ENCODE data around the gene C16orf54. TPM values are rescaled to one million over a fixed set of nuclear protein-coding genes. Genes with fewer than 3 reads are reported as not detected.
A peak's percentile ranks its signal among the peaks of the same experiment; 100 is the strongest.
"Not testable (repeated sequence)": the region's sequence is repeated elsewhere in the genome, so short reads cannot be mapped to it uniquely, and the experiment has no call there.

C16orf54 gene
- polyA plus RNA-seq, 6 donors from 2014 or later, result 1.4 to 70.0 (median 29.5) TPM

- H3K4me1 Mint-ChIP-seq, result peaks cover 12 to 29% (median 14%) of the 10 kb centered on the region in 3 donors
- DNase-seq, result no peak
- no peak for ATAC-seq (ENCODE audit: low read depth in 2 of 2)
- no peaks in the 10 kb centered on the region for H3K9me3 Mint-ChIP-seq
- H3K27me3 Mint-ChIP-seq, result peaks cover 0 to 4% (median 0%) of the 10 kb centered on the region in 3 donors
- H3K4me3 Mint-ChIP-seq, result peak overlapping the region in 1 of 8 donors; percentile 74
- H3K27ac Mint-ChIP-seq, result peak overlapping the region in 1 of 6 donors; percentile 93
- H3K36me3 Mint-ChIP-seq, result no peaks in the 10 kb centered on the region
These were observed 36.7 kb downstream of the C16orf54 start for GRCh38 chr16:29708917-29709600.

- not testable (repeated sequence) for H3K27ac Mint-ChIP-seq; ATAC-seq (ENCODE audit: low read depth in 2 of 2); H3K4me3 Mint-ChIP-seq; H3K27me3 Mint-ChIP-seq; DNase-seq; H3K36me3 Mint-ChIP-seq; H3K9me3 Mint-ChIP-seq
- H3K4me1 Mint-ChIP-seq, result peaks cover 23 to 43% (median 25%) of the 10 kb centered on the region in 3 donors
These were observed 38.6 kb downstream of the C16orf54 start for GRCh38 chr16:29707160-29707559.

GRCh38 chr16:29705030-29705429, 40.8 kb downstream of the C16orf54 start:
- ATAC-seq (ENCODE audit: low read depth in 2 of 2) (no peak), DNase-seq (no peak)
- H3K27me3 Mint-ChIP-seq, result peaks cover 0 to under 1% (median 0%) of the 10 kb centered on the region in 3 donors
- H3K9me3 Mint-ChIP-seq, result peaks cover 0 to 13% (median 8%) of the 10 kb centered on the region in 7 donors
- H3K27ac Mint-ChIP-seq, result no peak overlapping the region
- peaks cover 32 to 50% (median 35%) of the 10 kb centered on the region in 3 donors for H3K4me1 Mint-ChIP-seq
- H3K4me3 Mint-ChIP-seq, result no peak overlapping the region
- H3K36me3 Mint-ChIP-seq, result no peaks in the 10 kb centered on the region

- DNase-seq (peak; percentile 32), ATAC-seq (ENCODE audit: low read depth in 2 of 2) (peak; percentile 39 to 44)
- H3K27me3 Mint-ChIP-seq, result no peaks in the 10 kb centered on the region
- H3K4me1 Mint-ChIP-seq, result peaks cover 25 to 37% (median 35%) of the 10 kb centered on the region in 3 donors
- H3K27ac Mint-ChIP-seq, result peak overlapping the region; percentile 86 to 97 (median 94)
- H3K4me3 Mint-ChIP-seq, result peak overlapping the region; percentile 36 to 90 (median 84)
- H3K9me3 Mint-ChIP-seq, result peaks cover 4 to 22% (median 14%) of the 10 kb centered on the region in 7 donors
- H3K36me3 Mint-ChIP-seq, result no peaks in the 10 kb centered on the region
These were observed 43.5 kb downstream of the C16orf54 start for GRCh38 chr16:29702269-29702668.

- Mint-ChIP-seq H3K36me3 (no peaks in the 10 kb centered on the region), H3K9me3 (peaks cover 4 to 22% (median 14%) of the 10 kb centered on the region in 7 donors), H3K4me1 (peaks cover 25 to 37% (median 35%) of the 10 kb centered on the region in 3 donors), H3K27me3 (no peaks in the 10 kb centered on the region), H3K4me3 (peak overlapping the region in 4 of 8 donors; percentile 57 to 90 (median 88)), H3K27ac (peak overlapping the region; percentile 32 to 96 (median 87))
- DNase-seq (no peak), ATAC-seq (ENCODE audit: low read depth in 2 of 2) (no peak)
These were observed 44.6 kb downstream of the C16orf54 start for GRCh38 chr16:29701214-29701555.

GRCh38 chr16:29700253-29700987, 45.4 kb downstream of the C16orf54 start:
- Mint-ChIP-seq H3K4me1 (peaks cover 25 to 37% (median 35%) of the 10 kb centered on the region in 3 donors), H3K36me3 (no peaks in the 10 kb centered on the region), H3K27ac (peak overlapping the region; percentile 47 to 95 (median 93)), H3K4me3 (peak overlapping the region; percentile 49 to 89 (median 66)), H3K9me3 (peaks cover 4 to 22% (median 14%) of the 10 kb centered on the region in 7 donors), H3K27me3 (no peaks in the 10 kb centered on the region)
- DNase-seq (peak; percentile 60), ATAC-seq (ENCODE audit: low read depth in 2 of 2) (peak; percentile 21 to 39)

- peaks cover 25 to 37% (median 35%) of the 10 kb centered on the region in 3 donors for H3K4me1 Mint-ChIP-seq
- H3K4me3 Mint-ChIP-seq, result peak overlapping the region in 1 of 8 donors; percentile 57
These were observed 46.2 kb downstream of the C16orf54 start for GRCh38 chr16:29699324-29700219.

GRCh38 chr16:29698484-29699323, 47.1 kb downstream of the C16orf54 start:
- DNase-seq (no peak), ATAC-seq (ENCODE audit: low read depth in 2 of 2) (no peak)
- H3K4me3 Mint-ChIP-seq, result no peak overlapping the region
- no peaks in the 10 kb centered on the region for H3K36me3 Mint-ChIP-seq
- H3K4me1 Mint-ChIP-seq, result peaks cover 25 to 37% (median 35%) of the 10 kb centered on the region in 3 donors
- H3K27me3 Mint-ChIP-seq, result no peaks in the 10 kb centered on the region
- peaks cover 4 to 22% (median 14%) of the 10 kb centered on the region in 7 donors for H3K9me3 Mint-ChIP-seq
- peak overlapping the region in 1 of 6 donors; percentile 72 for H3K27ac Mint-ChIP-seq

More at GRCh38 chr16:29699324-29700219, 46.2 kb downstream of the C16orf54 start:
- Mint-ChIP-seq H3K9me3 (peaks cover 4 to 22% (median 14%) of the 10 kb centered on the region in 7 donors), H3K36me3 (no peaks in the 10 kb centered on the region), H3K27me3 (no peaks in the 10 kb centered on the region), H3K27ac (peak overlapping the region in 2 of 6 donors; percentile 47 to 72)
- DNase-seq (no peak), ATAC-seq (ENCODE audit: low read depth in 2 of 2) (no peak)

- no peaks in the 10 kb centered on the region for H3K27me3 Mint-ChIP-seq
- peaks cover 4 to 22% (median 14%) of the 10 kb centered on the region in 7 donors for H3K9me3 Mint-ChIP-seq
- no peak overlapping the region for H3K4me3 Mint-ChIP-seq
- no peaks in the 10 kb centered on the region for H3K36me3 Mint-ChIP-seq
- DNase-seq, result no peak
- H3K4me1 Mint-ChIP-seq, result peaks cover 21 to 34% (median 31%) of the 10 kb centered on the region in 3 donors
- H3K27ac Mint-ChIP-seq, result peak overlapping the region in 1 of 6 donors; percentile 53
- no peak for ATAC-seq (ENCODE audit: low read depth in 2 of 2)
These were observed 47.7 kb downstream of the C16orf54 start for GRCh38 chr16:29698042-29698441.

- no peak for ATAC-seq (ENCODE audit: low read depth in 2 of 2)
- peaks cover 17 to 27% (median 24%) of the 10 kb centered on the region in 3 donors for H3K4me1 Mint-ChIP-seq
- H3K36me3 Mint-ChIP-seq, result no peaks in the 10 kb centered on the region
- H3K27ac Mint-ChIP-seq, result peak overlapping the region in 2 of 6 donors; percentile 39 to 79
- DNase-seq, result no peak
- no peaks in the 10 kb centered on the region for H3K27me3 Mint-ChIP-seq
- no peak overlapping the region for H3K4me3 Mint-ChIP-seq
- peaks cover 4 to 22% (median 14%) of the 10 kb centered on the region in 7 donors for H3K9me3 Mint-ChIP-seq
These were observed 48.4 kb downstream of the C16orf54 start for GRCh38 chr16:29697391-29697790.

- Mint-ChIP-seq H3K9me3 (peaks cover 4 to 22% (median 14%) of the 10 kb centered on the region in 7 donors), H3K4me1 (peaks cover 12 to 22% (median 19%) of the 10 kb centered on the region in 3 donors), H3K4me3 (no peak overlapping the region), H3K27ac (peak overlapping the region in 1 of 6 donors; percentile 39), H3K36me3 (no peaks in the 10 kb centered on the region), H3K27me3 (no peaks in the 10 kb centered on the region)
- ATAC-seq (ENCODE audit: low read depth in 2 of 2) (no peak), DNase-seq (no peak)
These were observed 48.9 kb downstream of the C16orf54 start for GRCh38 chr16:29696881-29697331.

GRCh38 chr16:29695675-29696074, 50.1 kb downstream of the C16orf54 start:
- ATAC-seq (ENCODE audit: low read depth in 2 of 2); H3K27me3 Mint-ChIP-seq; DNase-seq; H3K36me3 Mint-ChIP-seq; H3K4me3 Mint-ChIP-seq: not testable (repeated sequence)
- Mint-ChIP-seq H3K9me3 (peaks cover 4 to 15% (median 10%) of the 10 kb centered on the region in 7 donors), H3K27ac (peak overlapping the region in 1 of 6 donors; percentile 33), H3K4me1 (peaks cover 7 to 16% (median 13%) of the 10 kb centered on the region in 3 donors)
